ENCODE results near the gene BPHL.
A peak's percentile ranks its signal among the peaks of the same experiment; 100 is the strongest.
"Not testable (repeated sequence)": the region's sequence is repeated elsewhere in the genome, so short reads cannot be mapped to it uniquely, and the experiment has no call there.

Gene BPHL

GRCh38 chr6:3075772-3076113, 42.8 kb upstream of the BPHL start:
- H3K36me3 ChIP-seq (ENCODE audit: insufficient read depth): no peaks in the 10 kb centered on the region
- TF ChIP-seq, protein P1, sequence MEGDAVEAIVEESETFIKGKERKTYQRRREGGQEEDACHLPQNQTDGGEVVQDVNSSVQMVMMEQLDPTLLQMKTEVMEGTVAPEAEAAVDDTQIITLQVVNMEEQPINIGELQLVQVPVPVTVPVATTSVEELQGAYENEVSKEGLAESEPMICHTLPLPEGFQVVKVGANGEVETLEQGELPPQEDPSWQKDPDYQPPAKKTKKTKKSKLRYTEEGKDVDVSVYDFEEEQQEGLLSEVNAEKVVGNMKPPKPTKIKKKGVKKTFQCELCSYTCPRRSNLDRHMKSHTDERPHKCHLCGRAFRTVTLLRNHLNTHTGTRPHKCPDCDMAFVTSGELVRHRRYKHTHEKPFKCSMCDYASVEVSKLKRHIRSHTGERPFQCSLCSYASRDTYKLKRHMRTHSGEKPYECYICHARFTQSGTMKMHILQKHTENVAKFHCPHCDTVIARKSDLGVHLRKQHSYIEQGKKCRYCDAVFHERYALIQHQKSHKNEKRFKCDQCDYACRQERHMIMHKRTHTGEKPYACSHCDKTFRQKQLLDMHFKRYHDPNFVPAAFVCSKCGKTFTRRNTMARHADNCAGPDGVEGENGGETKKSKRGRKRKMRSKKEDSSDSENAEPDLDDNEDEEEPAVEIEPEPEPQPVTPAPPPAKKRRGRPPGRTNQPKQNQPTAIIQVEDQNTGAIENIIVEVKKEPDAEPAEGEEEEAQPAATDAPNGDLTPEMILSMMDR (conservative IDR thresholded peaks at IDR 0.05; ENCODE audit: low read depth, low read length): no peak
- H2AFZ ChIP-seq (ENCODE audit: low read depth): no peak overlapping the region
- peak overlapping the region; percentile 29; the same call in 1 of the 2 replicates for H3K27ac ChIP-seq
- no peaks in the 10 kb centered on the region for H3K27me3 ChIP-seq (ENCODE audit: insufficient read depth, low read depth)
- H3K9ac ChIP-seq: no peak overlapping the region
- peaks cover 17% of the 10 kb centered on the region for H3K4me1 ChIP-seq (ENCODE audit: low read depth, poor library complexity, severe bottlenecking)
- no peak overlapping the region for H3K4me3 ChIP-seq (IDR thresholded peaks at IDR 0.05; ENCODE audit: insufficient read depth, low read depth, low read length)
- H3K79me2 ChIP-seq (ENCODE audit: insufficient read depth, low read depth): peaks cover 5% of the 10 kb centered on the region; the same call in 1 of the 2 replicates
- no peaks in the 10 kb centered on the region for H4K20me1 ChIP-seq (ENCODE audit: insufficient read depth)
- peak overlapping the region; percentile 93 for H3K4me2 ChIP-seq

DNA sequence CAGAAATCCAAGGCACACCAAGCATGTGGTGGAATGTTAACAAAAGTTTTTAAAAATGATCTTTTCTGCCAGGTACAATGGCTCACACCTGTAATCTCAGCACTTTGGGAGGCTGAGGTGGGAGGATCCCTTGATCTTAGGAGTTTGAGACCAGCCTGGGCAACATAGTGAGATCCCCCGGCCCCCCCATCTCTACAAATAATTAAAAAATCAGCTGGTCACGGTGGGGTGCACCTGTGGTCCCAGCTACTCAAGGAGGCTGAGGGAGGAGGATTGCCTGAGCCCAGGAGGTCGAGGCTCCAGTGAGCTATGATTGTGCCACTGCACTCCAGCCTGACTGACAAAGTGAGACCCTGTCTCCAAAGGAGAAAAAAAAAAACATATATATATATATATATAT, 42.2 kb upstream of the BPHL start:
- H3K4me3 ChIP-seq (IDR thresholded peaks at IDR 0.05; ENCODE audit: insufficient read depth, low read depth, low read length): no peak overlapping the region
- peaks cover 5% of the 10 kb centered on the region; the same call in 1 of the 2 replicates for H3K79me2 ChIP-seq (ENCODE audit: insufficient read depth, low read depth)
- H4K20me1 ChIP-seq (ENCODE audit: insufficient read depth): no peaks in the 10 kb centered on the region
- no peak overlapping the region for H2AFZ ChIP-seq (ENCODE audit: low read depth)
- peak overlapping the region; percentile 93; the same call in 1 of the 2 replicates for H3K4me2 ChIP-seq
- no peak overlapping the region for H3K9ac ChIP-seq
- TF ChIP-seq, protein P1 (conservative IDR thresholded peaks at IDR 0.05; ENCODE audit: low read depth, low read length): no peak
- peaks cover 17% of the 10 kb centered on the region for H3K4me1 ChIP-seq (ENCODE audit: low read depth, poor library complexity, severe bottlenecking)
- no peaks in the 10 kb centered on the region for H3K27me3 ChIP-seq (ENCODE audit: insufficient read depth, low read depth)
- H3K36me3 ChIP-seq (ENCODE audit: insufficient read depth): no peaks in the 10 kb centered on the region
- H3K27ac ChIP-seq: no peak overlapping the region

DNA sequence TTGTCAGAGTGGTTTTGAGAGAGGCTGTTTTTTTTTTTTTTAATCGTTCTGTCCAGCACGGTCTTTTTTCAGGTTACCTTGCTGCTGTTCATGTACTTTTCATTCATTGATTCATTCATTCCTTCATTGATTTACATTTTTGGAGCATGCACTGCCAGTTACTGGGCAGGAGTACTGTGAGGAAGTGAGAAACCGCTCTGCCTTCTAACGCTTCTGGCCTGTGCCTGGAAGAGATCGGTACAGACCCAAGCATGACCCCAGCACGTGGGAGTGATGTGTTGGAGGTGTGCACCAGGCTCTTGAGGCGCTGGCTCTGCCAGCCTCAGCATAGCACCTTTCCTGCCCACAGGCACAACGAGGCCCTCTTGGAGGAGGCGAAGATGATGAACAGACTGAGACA, 41.1 kb upstream of the BPHL start:
- no peak overlapping the region for H3K4me2 ChIP-seq
- TF ChIP-seq, protein P1 (conservative IDR thresholded peaks at IDR 0.05; ENCODE audit: low read depth, low read length): no peak
- H4K20me1 ChIP-seq (ENCODE audit: insufficient read depth): no peaks in the 10 kb centered on the region
- no peak overlapping the region for H3K4me3 ChIP-seq (IDR thresholded peaks at IDR 0.05; ENCODE audit: insufficient read depth, low read depth, low read length)
- no peaks in the 10 kb centered on the region for H3K27me3 ChIP-seq (ENCODE audit: insufficient read depth, low read depth)
- peaks cover 5% of the 10 kb centered on the region; the same call in 1 of the 2 replicates for H3K79me2 ChIP-seq (ENCODE audit: insufficient read depth, low read depth)
- no peak overlapping the region for H3K27ac ChIP-seq
- H3K9ac ChIP-seq: no peak overlapping the region
- H3K4me1 ChIP-seq (ENCODE audit: low read depth, poor library complexity, severe bottlenecking): peaks cover 17% of the 10 kb centered on the region
- no peak overlapping the region for H2AFZ ChIP-seq (ENCODE audit: low read depth)
- H3K36me3 ChIP-seq (ENCODE audit: insufficient read depth): no peaks in the 10 kb centered on the region

DNA sequence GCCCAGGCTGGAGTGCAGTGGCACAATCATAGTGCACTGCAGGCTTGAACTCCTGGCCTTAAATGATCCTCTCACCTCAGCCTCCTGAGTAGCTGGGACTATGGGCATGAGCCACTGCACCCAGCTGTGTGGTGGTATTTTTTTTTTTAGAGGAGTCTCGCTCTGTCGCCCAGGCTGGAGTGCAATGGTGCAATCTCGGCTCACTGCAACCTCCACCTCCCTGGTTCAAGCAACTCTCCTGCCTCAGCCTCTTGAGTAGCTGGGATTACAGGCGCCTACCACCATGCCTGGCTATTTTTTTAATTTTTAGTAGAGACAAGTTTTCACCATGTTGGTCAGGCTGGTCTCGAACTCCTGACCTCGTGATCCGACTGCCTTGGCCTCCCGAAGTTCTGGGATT, 39.6 kb upstream of the BPHL start:
- not testable (repeated sequence) for H2AFZ ChIP-seq (ENCODE audit: low read depth); H3K4me2 ChIP-seq; H3K79me2 ChIP-seq (ENCODE audit: insufficient read depth, low read depth); H4K20me1 ChIP-seq (ENCODE audit: insufficient read depth); H3K36me3 ChIP-seq (ENCODE audit: insufficient read depth); H3K4me3 ChIP-seq (IDR thresholded peaks at IDR 0.05; ENCODE audit: insufficient read depth, low read depth, low read length); H3K27me3 ChIP-seq (ENCODE audit: insufficient read depth, low read depth); H3K27ac ChIP-seq; H3K9ac ChIP-seq
- peaks cover 17% of the 10 kb centered on the region for H3K4me1 ChIP-seq (ENCODE audit: low read depth, poor library complexity, severe bottlenecking)

DNA sequence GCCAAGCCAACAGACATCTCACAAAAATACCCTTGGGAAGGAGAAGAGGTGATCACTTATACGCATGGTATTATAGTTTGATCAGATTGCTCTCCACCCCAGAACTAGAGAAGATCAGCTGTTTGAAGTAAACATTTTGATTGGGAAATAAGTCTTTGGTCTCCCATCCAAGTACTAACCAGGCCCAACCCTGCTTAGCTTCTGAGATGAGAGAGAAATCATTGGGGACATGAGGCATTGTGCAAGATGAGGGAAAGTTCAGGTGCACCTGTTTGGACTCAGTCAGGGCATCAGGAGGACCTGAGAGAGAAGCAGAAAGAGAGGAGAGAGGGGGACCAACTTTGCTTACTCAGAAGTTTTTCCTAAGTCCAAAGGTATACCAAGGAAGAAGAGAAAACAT, 38.8 kb upstream of the BPHL start:
- H3K9ac ChIP-seq: no peak overlapping the region
- no peak overlapping the region for H3K27ac ChIP-seq
- H2AFZ ChIP-seq (ENCODE audit: low read depth): no peak overlapping the region
- TF ChIP-seq, protein P1 (conservative IDR thresholded peaks at IDR 0.05; ENCODE audit: low read depth, low read length): no peak
- no peaks in the 10 kb centered on the region for H3K27me3 ChIP-seq (ENCODE audit: insufficient read depth, low read depth)
- no peak overlapping the region for H3K4me2 ChIP-seq
- H4K20me1 ChIP-seq (ENCODE audit: insufficient read depth): no peaks in the 10 kb centered on the region
- H3K79me2 ChIP-seq (ENCODE audit: insufficient read depth, low read depth): no peaks in the 10 kb centered on the region; the same call in 1 of the 2 replicates
- H3K4me1 ChIP-seq (ENCODE audit: low read depth, poor library complexity, severe bottlenecking): peaks cover 17% of the 10 kb centered on the region
- H3K4me3 ChIP-seq (IDR thresholded peaks at IDR 0.05; ENCODE audit: insufficient read depth, low read depth, low read length): no peak overlapping the region
- H3K36me3 ChIP-seq (ENCODE audit: insufficient read depth): no peaks in the 10 kb centered on the region
